ENCODE data around the gene PTP4A1.

DNA sequence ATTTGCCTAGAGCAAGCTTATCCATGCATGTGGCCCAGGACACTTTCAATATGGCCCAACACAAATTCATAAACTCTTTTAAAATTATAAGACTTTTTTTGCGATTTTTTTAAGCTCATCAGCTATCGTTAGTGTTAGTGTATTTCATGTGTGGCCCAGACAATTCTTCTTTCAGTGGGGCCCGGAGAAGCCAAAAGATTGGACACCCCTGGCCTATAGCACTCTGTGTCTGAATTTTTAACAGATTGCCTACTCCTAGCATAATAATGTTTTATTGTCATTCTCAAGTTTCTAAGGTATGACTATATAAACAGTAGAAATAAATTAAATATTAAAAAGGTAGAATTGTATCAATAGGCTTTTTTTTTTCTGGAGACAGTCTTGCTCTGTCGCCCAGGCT lies 48.6 kb upstream of the PTP4A1 start:
- TF ChIP-seq EZH2 (IDR thresholded peaks at IDR 0.05; ENCODE audit: borderline replicate concordance, low read depth, low read length, severe bottlenecking): no peak
- TF ChIP-seq, protein P1, sequence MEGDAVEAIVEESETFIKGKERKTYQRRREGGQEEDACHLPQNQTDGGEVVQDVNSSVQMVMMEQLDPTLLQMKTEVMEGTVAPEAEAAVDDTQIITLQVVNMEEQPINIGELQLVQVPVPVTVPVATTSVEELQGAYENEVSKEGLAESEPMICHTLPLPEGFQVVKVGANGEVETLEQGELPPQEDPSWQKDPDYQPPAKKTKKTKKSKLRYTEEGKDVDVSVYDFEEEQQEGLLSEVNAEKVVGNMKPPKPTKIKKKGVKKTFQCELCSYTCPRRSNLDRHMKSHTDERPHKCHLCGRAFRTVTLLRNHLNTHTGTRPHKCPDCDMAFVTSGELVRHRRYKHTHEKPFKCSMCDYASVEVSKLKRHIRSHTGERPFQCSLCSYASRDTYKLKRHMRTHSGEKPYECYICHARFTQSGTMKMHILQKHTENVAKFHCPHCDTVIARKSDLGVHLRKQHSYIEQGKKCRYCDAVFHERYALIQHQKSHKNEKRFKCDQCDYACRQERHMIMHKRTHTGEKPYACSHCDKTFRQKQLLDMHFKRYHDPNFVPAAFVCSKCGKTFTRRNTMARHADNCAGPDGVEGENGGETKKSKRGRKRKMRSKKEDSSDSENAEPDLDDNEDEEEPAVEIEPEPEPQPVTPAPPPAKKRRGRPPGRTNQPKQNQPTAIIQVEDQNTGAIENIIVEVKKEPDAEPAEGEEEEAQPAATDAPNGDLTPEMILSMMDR (IDR thresholded peaks at IDR 0.05; ENCODE audit: borderline replicate concordance, extremely low read depth, low read length, poor library complexity, severe bottlenecking): no peak

Data from DND-41 (cell line).